Germinal center (tissue), 1 donor: Measurements from ENCODE around the gene CA9.
"Not testable (repeated sequence)": the region's sequence is repeated elsewhere in the genome, so short reads cannot be mapped to it uniquely, and the experiment has no call there.

ENCODE experiments used
- DNase-seq: peaks from one replicate; pipeline ENCODE4 v3.0.0; 2012; ENCODE audit warnings: mixed read lengths, low spot score

The CA9 gene

GRCh38 chr9:35673132-35674024, at the start of gene CA9:
Gene CA9, plus strand, starts transcription at chr9:35673928. Its CDS starts 32 bp downstream, at chr9:35673960.
- no peak for DNase-seq

- no peak for DNase-seq
Observed at GRCh38 chr9:35627575-35627974, 46.2 kb upstream of the CA9 start.

- DNase-seq, result no peak
Observed at GRCh38 chr9:35628389-35628991, 45.2 kb upstream of the CA9 start.

GRCh38 chr9:35629597-35629996, 44.1 kb upstream of the CA9 start:
- no peak for DNase-seq

- no peak for DNase-seq
Observed at GRCh38 chr9:35635730-35636129, 38.0 kb upstream of the CA9 start.

GRCh38 chr9:35636135-35636876, 37.4 kb upstream of the CA9 start:
- DNase-seq, result no peak

- not testable (repeated sequence) for DNase-seq
Observed at GRCh38 chr9:35636877-35637246, 36.9 kb upstream of the CA9 start.

GRCh38 chr9:35637427-35637955, 36.2 kb upstream of the CA9 start:
- DNase-seq, result not testable (repeated sequence)

GRCh38 chr9:35638751-35639150, 35.0 kb upstream of the CA9 start:
- DNase-seq, result not testable (repeated sequence)

- not testable (repeated sequence) for DNase-seq
Observed at GRCh38 chr9:35639225-35639624, 34.5 kb upstream of the CA9 start.

GRCh38 chr9:35639631-35640030, 34.1 kb upstream of the CA9 start:
- DNase-seq, result no peak

- DNase-seq, result not testable (repeated sequence)
Observed at GRCh38 chr9:35640431-35640830, 33.3 kb upstream of the CA9 start.

GRCh38 chr9:35641478-35641877, 32.2 kb upstream of the CA9 start:
- not testable (repeated sequence) for DNase-seq

- DNase-seq, result no peak
Observed at GRCh38 chr9:35643046-35643445, 30.7 kb upstream of the CA9 start.

GRCh38 chr9:35645736-35646135, 28.0 kb upstream of the CA9 start:
- DNase-seq, result not testable (repeated sequence)

GRCh38 chr9:35646153-35646532, 27.6 kb upstream of the CA9 start:
- no peak for DNase-seq

GRCh38 chr9:35646533-35647265, 27.0 kb upstream of the CA9 start:
- DNase-seq, result peak; percentile 93

- DNase-seq, result peak; percentile 61
Observed at GRCh38 chr9:35649431-35650340, 24.0 kb upstream of the CA9 start.

GRCh38 chr9:35650341-35651158, 23.2 kb upstream of the CA9 start, which contains the start of gene SIT1:
Gene SIT1, minus strand, starts transcription at chr9:35650931. Its CDS starts 78 bp downstream, at chr9:35650853.
- peak; percentile 50 for DNase-seq
